CD1c-positive myeloid dendritic cell (primary cell): ENCODE measurements around the gene CATSPERZ.

ENCODE experiments used
- DNase-seq: peaks from one replicate; pipeline ENCODE4 v3.0.0-alpha.2; 2016; ENCODE audit errors: extremely low spot score

CATSPERZ gene

GRCh38 chr11:64284962-64285884 lies 14.9 kb upstream of the CATSPERZ start, which contains the start of gene GPR137:
Gene GPR137, plus strand, starts transcription at chr11:64285848. Its CDS starts 677 bp downstream, at chr11:64286525.
- DNase-seq, result peak; percentile 92

- DNase-seq, result no peak
Observed at GRCh38 chr11:64285885-64286800, 14.0 kb upstream of the CATSPERZ start.

GRCh38 chr11:64286801-64287159 lies 13.4 kb upstream of the CATSPERZ start:
- DNase-seq, result no peak

- no peak for DNase-seq
Observed at GRCh38 chr11:64287676-64288352, 12.3 kb upstream of the CATSPERZ start.

GRCh38 chr11:64288353-64288750 lies 11.8 kb upstream of the CATSPERZ start:
- DNase-seq, result no peak

DNA sequence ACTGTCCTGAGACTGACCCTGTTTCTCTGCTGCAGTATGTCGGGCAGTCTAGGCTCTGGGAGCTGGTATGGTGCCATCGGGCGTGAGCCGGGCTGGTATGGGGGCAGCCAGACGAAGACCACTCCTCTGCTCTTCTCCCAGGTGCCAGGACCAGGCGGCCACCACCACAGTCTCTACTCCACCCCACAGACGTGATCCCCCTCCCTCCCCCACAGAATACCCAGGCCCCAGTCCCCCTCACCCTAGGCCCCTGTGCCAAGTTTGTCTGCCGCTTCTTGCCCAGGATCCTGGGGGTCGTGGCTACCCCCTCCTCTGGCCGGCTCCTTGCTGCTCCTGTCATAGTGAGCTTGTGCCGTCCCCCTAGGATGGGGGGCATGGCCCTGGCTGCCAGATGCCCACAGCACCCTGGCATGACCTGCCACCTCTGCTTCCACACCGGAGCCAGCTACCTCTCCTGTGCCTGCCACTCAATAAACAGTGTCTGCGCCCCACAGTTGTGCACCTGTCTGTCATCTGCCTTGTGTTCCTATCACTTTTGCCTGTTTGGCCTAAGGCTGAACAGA lies 11.1 kb upstream of the CATSPERZ start:
- DNase-seq, result no peak

- no peak for DNase-seq
Observed at GRCh38 chr11:64290352-64291261, 9.6 kb upstream of the CATSPERZ start.

DNA sequence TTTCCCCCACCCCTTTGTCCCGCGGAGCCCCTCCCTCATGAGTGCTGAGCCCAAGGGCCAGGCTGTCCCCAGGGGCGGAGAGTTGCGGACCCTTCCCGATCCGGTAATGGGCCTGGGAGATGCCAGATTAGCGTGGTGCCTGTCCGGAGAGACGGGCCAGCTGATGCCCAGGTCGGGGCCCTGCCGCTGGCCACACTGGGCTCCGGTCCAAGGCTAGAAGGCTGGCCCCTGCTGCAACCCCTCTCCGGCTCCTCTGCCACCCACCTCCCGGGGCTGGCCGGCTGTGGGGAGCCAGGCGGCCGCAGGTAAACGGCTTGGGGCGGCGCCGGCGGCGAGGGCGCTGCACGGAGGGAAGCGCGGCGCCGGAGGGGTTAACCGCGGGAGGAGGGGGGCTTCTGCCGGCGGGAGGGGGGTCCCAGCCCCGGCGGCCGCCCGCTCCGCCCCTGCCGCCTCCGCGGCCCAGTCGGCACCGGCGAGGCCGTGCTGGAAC lies 8.9 kb upstream of the CATSPERZ start, which contains the start of gene KCNK4:
KCNK4 (plus strand) TSS at position 41 of the 490 bp plus-strand sequence. CDS start 1,717 bp downstream, outside the sequence.
- no peak for DNase-seq

DNA sequence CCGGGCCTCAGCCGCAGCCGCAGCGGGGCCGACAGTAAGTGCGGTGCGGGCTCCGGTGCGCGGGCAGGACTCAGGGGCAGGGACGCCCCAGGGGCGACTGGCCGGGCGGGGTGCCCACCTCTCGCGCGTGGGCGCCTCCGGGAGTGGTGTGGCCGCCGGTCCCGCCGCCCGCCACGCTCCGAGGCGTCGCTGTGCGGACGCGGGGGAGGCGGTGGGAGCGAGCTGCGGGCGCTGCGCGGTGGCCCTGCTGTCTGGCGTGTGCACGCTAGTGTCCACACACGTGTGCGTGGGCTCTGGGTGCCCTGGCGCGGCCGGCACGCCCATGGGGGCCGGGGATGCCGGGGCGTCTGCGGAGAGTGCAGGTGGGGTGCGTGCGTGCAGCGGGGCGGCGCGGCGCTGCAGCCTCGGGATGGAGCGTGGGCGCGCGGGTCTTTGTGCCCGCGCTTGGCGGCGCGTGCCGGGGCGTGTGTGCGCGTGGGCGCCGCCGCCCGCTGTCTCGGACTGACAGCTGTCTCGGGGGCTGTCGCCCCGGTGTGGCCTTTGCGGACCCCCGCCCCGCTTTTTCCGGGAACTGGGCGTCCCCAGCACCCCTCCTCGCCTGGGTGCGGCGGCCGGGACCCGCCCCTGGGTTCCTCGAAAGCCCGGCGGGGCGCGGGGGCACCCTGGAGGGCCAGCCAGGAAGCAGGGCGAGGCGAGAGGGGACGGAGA lies 8.3 kb upstream of the CATSPERZ start:
- DNase-seq, result peak; percentile 46

DNA sequence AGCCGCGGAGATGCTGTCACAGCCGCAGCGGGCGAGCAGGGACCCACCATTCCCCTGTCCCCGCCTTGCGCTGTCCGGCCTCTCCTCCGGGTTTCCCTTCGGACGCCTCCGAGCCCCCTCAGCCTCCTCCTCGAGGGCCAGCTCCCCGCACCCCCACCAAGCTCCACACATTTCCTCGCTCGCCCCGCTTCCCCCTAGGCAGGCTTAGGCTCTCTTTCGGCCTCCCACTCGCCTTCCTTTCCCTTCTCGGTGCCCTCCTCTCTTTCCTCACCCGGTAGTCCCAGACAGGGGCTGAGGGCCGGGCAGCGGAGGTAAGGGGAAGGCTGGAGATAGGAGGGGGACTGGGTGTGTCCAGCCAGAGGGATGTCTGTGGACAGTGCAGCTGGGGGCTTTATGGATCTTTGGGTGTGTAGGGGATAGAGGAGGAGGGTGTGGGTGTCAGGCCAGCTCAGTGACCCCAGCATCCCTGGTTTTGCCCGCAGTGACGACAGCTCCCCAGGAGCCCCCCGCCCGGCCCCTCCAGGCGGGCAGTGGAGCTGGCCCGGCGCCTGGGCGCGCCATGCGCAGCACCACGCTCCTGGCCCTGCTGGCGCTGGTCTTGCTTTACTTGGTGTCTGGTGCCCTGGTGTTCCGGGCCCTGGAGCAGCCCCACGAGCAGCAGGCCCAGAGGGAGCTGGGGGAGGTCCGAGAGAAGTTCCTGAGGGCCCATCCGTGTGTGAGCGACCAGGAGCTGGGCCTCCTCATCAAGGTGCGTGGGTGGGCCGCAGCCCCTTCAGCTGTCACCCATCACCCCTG lies 7.5 kb upstream of the CATSPERZ start:
- peak; percentile 40 for DNase-seq

DNA sequence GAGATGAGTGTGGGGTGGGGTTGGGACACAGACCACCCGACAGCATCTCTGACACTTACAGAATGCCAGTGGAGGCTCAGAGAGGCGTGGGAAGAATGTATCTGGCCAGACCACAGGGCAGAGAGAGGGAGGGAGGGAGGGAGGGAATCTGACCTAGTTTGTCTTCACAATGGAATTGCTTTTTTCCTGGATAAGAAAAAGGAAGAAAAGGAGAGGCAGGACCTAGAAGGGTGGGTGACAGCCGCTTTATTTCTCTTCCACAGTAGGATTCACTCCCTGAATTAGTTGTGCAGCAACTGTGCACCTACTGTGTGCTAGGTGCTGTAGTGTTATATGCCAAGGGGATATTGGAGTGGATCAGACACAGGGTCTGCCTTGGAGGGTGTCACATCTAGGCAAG lies 5.4 kb upstream of the CATSPERZ start:
- DNase-seq, result no peak

DNA sequence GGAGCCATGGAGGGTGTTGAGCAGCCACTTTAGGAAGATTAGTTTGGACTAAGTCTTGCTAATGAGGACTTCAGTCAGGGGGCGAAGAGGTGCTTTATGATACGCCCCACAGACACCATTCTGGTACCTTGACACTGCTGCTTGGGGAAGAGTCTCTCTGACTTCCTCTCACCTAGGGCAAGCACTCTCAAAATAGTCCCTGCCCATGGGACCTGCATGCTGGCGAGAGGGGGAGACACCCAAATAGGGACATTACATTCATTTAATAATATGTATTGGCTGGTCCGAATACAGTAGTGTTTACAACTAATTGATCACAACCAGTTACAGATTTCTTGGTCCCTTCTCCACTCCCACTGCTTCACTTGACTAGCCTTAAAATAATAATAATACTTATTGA lies 4.4 kb upstream of the CATSPERZ start:
- no peak for DNase-seq

DNA sequence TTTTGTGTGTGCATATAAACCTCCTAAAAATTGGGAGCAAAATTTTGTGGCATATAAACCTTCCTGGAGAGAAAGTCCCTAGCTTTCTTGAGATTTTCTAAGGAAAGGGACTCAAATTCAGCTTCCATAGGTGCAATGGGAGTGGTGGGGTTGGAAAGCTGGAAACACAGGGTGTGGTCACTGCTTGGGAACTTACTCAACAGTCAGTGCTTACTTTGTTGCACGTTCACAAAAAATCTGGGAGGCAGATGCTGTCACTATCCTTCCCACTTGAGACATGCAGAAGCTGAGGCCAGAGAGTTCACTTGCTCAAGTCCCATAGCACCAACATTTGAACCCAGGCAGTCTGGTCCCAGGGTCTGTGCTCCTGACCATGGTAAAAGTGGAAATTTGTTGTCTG lies 3.9 kb upstream of the CATSPERZ start:
- DNase-seq, result no peak

DNA sequence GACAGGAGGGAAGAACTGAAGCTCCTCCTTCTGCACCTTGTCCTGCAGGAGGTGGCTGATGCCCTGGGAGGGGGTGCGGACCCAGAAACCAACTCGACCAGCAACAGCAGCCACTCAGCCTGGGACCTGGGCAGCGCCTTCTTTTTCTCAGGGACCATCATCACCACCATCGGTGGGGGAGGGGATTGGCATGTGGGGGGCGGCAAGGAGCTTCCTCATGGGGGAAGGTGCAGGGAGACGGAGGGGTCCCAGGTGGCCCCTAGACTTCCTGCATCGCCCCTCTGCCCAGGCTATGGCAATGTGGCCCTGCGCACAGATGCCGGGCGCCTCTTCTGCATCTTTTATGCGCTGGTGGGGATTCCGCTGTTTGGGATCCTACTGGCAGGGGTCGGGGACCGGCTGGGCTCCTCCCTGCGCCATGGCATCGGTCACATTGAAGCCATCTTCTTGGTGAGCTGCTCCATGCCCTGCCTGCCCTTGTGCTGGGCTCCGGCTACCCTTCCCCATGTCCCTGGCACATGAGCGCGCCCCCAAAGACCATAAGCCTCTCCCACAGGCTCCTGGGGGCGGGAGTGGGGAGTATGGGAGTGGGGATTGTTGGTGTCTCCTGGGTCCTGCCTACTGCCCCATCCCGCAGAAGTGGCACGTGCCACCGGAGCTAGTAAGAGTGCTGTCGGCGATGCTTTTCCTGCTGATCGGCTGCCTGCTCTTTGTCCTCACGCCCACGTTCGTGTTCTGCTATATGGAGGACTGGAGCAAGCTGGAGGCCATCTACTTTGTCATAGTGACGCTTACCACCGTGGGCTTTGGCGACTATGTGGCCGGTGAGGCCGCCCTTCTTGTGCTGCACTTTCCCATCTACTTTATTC lies 3.1 kb upstream of the CATSPERZ start:
- DNase-seq, result peak; percentile 38

DNA sequence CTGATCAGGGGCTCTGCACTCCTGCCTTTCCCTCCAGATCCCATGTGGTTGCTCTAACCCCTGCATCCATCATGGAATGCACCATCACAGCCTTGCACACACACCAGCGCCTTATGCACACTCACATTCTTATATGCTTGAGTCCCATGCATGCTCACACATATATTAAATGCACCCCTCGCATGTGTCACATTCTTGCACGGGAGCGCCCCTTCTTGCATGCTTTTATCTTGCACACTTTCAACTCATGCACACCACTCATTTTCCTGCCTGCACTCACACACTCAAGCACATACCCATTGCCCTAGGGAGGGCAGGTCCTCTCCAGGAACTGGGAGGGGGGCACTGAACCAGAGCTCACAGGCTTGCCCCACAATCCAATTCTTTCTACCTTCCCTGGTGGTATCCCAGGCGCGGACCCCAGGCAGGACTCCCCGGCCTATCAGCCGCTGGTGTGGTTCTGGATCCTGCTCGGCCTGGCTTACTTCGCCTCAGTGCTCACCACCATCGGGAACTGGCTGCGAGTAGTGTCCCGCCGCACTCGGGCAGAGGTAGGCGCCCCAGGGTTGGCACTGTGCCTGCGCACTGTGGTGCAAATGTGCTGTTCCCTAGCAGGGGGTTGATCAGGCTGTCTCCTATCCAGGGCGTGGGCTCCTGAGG lies 2.3 kb upstream of the CATSPERZ start:
- no peak for DNase-seq

GRCh38 chr11:64298966-64299846 lies 952 bp upstream of the CATSPERZ start:
- peak; percentile 41 for DNase-seq
